Activated CD8-positive, alpha-beta memory T cell treated with anti-CD3 and anti-CD28 coated beads for 4 hours (primary cell): ENCODE results near the gene CACFD1.

Source experiments
- DNase-seq, 2 donors: peaks; one replicate each; pipeline ENCODE4 v3.0.0-alpha.2; 2020; ENCODE audit warnings: low read depth in 2 of 2

Gene CACFD1

GRCh38 chr9:133517711-133518110 lies 57.9 kb downstream of the CACFD1 start:
- no peak for DNase-seq

GRCh38 chr9:133518200-133518599 lies 58.4 kb downstream of the CACFD1 start:
- no peak for DNase-seq

DNA sequence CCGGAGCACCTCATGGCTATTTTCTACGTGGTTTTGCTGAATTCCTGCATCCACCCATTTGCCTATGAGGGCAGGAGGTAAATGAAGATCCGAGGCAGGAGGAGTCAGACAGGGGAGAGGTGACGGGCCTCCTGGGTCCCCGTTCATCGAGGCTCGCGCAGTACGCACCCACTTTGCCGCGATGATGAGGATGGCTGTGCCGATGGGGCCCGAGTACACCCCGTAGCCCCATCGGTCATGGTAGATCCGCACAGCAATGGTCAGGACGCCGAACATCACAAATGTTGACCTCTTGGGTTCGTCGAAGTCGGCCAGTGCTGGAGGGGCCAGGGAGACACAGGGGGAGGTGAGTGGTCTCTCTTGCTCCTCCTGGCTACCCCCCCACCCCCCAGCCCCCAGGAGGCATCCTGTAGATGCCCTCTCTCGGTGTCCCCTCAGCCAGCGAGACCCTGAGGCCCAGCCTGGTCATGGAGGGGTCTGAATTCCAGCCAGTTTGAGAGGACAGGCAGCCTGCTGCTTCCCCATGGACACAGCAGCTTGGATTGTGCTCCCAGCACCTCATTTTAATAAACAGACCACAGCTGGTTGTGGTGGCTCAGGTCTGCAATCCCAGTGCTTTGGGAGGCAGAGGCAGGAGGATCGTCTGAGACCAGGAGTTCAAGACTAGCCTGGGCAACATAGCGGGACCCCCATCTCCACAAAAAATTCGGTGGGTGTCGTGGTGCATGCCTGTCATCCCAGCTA lies 59.1 kb downstream of the CACFD1 start:
- DNase-seq: no peak

GRCh38 chr9:133519693-133520092 lies 59.9 kb downstream of the CACFD1 start:
- DNase-seq: no peak

DNA sequence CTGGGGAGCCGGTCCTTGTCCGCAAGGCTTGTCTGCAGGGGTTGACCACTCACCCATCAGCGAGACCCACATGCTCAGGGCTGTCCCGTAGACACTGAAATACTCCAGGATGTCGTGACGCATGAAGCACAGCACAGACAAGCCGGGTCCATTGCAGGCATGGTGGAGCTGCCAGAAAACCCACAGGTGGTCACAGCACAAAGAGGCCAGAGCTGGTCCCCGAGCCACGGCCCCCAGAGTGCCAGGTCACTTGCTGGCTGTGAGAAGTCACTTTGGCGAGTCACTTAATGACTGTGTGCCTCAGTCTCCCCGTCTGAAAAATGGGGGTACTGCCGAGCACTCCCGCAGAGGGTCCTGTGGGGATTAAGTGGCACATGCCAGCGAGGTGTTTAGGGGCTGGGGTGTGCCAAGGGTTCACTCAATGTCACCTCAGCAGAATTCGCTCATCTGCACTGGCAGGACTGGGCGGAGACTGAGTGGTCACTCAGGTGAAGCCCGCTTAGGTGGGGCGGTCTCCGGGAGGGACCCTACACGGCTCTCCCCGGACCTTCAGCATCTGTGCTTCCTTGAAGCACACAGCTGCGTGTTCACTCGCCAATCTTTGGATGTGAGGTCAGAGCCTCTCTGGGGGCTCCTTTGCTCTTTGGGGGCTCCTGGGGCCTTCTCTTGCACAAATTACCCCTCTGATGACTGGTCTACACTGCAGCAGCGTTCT lies 60.5 kb downstream of the CACFD1 start:
- DNase-seq: no peak
